NCI-H1694 treated with DMSO at 0.1 percent for 48 hours (cell line): ENCODE results near the gene CCT7.

Source experiments
- DNase-seq: peaks from one replicate; lab custom pipeline; 2025; lab: John Stamatoyannopoulos, UW

CCT7 gene

GRCh38 chr2:73268366-73268829 lies 34.3 kb downstream of the CCT7 start:
- DNase-seq: no peak

- no peak for DNase-seq
Measured at GRCh38 chr2:73268830-73269685, 35.0 kb downstream of the CCT7 start.

- no peak for DNase-seq
Measured at GRCh38 chr2:73269686-73270465, 35.8 kb downstream of the CCT7 start.

GRCh38 chr2:73272270-73272669 lies 38.2 kb downstream of the CCT7 start:
- DNase-seq: no peak

- DNase-seq: no peak
Measured at GRCh38 chr2:73279852-73280251, 45.7 kb downstream of the CCT7 start.

- DNase-seq: no peak
Measured at GRCh38 chr2:73281244-73281643, 47.1 kb downstream of the CCT7 start.

GRCh38 chr2:73282924-73283544 lies 48.9 kb downstream of the CCT7 start:
- no peak for DNase-seq

GRCh38 chr2:73283545-73284295 lies 49.6 kb downstream of the CCT7 start:
- no peak for DNase-seq

GRCh38 chr2:73284296-73285158 lies 50.4 kb downstream of the CCT7 start, which contains the start of gene FBXO41:
FBXO41 (minus strand) TSS chr2:73284478; CDS start chr2:73269630, 14,848 bp downstream.
- peak; percentile 27 for DNase-seq

GRCh38 chr2:73285159-73285739 lies 51.1 kb downstream of the CCT7 start:
- DNase-seq: no peak

GRCh38 chr2:73286134-73286655 lies 52.1 kb downstream of the CCT7 start:
- no peak for DNase-seq

GRCh38 chr2:73289304-73289703 lies 55.2 kb downstream of the CCT7 start:
- no peak for DNase-seq

GRCh38 chr2:73290049-73290839 lies 56.1 kb downstream of the CCT7 start:
- peak; percentile 70 for DNase-seq

- DNase-seq: no peak
Measured at GRCh38 chr2:73291093-73291460, 57.0 kb downstream of the CCT7 start.

- no peak for DNase-seq
Measured at GRCh38 chr2:73291461-73292315, 57.6 kb downstream of the CCT7 start.

GRCh38 chr2:73292316-73292905 lies 58.3 kb downstream of the CCT7 start:
- no peak for DNase-seq

GRCh38 chr2:73292906-73293533 lies 58.9 kb downstream of the CCT7 start:
- DNase-seq: no peak
